Measurements from ENCODE around the gene TBC1D22A.

The TBC1D22A gene

DNA sequence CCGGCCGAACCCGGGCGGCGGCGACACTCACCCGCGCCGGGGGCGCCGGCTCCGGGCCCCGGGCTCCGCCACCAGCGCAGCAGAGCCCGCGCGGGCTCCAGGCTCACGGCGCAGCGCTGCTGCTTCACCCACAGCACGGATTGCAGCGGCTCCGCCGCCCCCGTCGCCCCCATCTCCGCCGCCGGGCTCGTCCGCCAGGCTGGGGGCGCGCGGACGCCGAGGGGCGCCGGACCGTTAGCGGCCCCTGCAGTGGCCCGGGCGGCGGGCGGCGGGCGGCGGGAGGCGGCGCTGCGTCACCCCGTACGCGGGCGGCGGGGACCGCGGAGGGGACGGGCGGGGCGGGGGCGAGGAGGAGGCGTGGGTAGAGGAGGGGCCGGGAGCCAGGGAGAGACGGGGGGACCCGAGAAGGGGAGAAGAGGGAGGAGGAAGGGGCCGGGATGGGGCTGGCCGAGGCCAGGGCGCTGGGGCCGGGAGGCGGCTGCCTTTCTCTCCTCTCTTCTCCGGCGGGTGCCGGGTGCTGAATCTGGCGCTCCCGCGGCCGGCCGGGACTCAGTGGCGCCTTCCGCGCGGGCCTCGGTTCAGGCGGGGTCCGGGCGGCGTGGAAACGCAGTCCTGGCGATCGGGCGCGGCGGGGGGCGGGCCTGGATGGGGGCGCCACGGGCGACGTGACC, 24.3 kb upstream of the TBC1D22A start, which contains the start of gene CERK:
Gene CERK, minus strand, starts transcription at position 277 of the 671 bp plus-strand sequence. Its CDS starts 104 bp downstream, at position 173.
- no peak for DNase-seq

DNA sequence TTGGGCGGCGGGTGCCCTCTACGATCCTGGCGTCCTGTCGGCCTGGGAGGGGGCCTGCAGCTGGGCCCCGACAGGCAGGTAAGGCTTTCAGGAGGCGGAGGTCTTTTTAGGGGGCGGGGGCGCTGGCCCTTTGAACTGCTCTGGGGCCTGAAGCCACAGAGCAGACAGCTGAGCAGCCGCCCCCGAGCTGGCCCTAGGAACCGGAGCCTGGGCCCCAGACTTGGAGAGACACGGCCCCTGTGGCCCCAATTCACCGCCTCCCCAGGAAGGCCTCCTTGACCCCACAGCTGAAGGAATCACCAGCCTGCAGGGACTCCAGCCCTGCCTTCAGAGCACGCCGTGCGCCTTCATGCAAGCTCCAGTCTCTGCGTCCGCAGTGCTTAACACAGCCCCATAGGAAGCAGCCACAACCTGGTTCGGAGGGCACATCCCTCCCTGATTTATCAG, 23.8 kb upstream of the TBC1D22A start:
- no peak for DNase-seq

DNA sequence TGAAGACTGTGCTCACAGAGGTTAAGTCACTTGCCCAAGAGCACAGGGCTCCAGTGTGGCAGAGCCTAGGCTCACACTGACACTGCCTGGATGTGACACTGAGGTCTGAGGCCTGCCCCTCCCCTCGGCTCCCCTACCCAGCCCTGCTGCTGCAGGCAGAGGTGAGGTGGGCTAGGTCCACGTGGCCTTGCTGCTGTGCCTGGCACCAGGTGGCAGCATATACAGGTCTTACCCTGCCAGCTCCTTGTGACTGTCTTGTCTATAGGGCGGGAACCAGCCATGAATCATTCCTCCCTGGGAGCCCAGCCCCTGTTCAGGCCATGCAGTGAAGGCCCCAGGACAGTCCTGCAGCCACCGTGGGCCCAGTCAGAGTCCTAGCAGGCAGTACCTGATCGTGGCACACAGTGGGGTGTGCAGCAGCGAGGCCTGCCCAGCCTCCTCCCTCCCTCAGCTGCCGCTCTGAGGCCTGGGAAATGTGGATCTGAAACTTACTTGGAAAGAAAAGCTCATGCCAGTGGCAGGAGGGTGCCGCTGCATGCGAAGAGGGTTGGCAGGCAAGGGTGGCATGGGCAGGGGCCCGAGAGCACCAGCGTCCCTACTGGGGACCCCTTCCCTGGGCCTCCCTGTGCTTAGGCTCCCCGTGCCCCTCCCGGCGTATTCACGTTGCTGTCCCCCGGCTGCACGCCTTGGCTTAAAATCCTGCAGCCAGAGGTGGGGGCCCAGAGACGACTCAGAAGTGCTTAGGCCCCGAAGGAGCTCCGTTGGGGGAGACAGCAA, 23.2 kb upstream of the TBC1D22A start:
- no peak for DNase-seq

DNA sequence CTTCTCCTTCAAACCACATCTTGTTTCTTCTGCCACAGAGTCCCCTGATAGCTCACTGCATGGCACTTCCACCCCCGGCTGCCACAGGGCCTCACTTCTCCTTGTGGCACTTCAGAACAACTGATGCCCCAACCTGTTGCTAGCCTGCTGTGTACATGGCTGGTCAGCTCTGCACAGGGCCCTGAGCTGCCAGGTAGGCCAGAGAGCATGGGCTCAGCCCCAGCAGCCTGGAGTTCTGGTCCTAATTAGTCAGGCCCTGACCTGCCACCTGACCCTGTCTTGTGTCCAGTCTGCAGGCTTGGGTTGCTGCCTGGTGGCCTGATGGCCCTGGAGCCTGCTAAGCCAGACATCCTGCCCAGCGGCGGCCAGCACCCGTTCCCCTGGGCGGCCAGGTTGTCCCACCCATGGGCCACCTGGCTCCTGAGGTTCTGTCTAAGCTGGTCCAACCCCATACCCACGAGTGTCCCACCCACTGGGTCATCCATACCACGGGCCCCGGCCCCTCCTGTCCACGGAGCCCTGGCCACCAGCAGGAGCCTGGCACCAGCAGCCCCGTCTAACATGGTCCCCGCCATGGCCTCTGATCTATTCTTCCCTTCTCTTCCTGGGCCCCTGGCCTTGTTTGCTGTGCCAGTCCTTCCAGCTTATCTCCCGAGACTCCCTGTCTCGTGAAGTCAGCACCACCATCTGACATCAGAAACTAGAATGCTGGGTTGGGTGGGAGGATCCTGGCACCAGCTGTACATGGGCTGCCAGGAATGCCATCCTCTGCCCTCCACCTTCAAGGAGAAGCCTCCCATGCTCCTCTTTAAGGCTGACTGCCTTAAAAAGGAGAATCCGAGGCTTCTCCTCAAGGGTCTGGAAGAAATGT, 21.3 kb upstream of the TBC1D22A start:
- DNase-seq: no peak

DNA sequence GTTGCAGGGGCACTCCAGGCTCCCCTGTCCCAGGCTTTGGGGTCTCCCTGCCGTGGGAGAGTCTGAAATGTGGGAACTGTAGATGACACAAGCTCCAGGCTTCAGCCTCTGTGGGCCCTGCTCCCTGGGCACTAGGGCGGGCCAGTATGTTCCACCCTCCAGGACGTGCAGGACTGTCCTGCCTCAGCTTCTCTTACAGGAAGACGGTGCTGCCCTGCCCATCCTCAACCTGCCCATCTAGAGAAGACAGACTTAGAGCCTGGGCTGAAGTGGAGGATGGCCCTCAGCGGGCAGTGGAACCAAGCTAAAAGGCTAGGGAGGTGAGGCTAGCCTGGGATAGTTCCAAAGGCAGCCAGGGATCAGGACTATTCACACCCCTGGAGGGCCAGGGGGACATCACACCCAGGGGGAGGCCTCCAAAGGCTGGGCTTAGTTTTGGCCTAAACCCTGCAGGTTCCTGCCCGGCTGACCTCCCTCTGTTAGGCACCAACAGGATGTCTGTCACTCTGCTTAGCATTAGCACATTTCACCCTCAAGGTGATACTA, 20.4 kb upstream of the TBC1D22A start:
- no peak for DNase-seq

DNA sequence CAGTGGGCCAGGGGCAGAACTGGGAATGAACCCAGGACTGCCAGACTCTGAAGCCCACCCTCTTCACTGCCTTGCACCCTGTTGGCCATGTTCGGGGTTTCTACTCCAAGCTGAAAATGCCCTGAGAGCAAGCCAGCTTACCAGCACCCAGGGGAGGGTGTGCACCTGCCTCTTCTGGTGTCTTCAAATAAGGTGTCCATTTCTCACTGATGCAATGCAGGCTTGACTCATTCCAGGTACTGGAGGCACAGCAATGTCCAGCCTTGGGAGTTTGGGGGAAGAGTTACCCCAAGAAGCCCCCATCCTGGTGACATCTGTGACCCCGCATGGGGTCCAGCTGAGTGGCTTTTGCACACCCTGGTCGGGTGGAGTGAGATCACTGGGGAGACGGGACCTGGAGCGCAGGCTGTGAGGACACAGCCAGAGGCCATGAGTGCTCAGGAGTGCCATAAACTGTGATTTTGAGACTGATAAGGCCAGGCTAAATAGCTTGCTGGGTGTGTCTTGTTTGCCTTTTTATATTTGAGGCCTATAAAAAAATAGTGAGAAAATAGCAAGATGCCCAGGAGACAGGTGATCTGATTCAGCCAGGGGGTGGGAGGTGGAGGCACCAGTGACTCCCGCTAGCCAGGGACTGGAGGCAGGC, 19.8 kb upstream of the TBC1D22A start:
- peak; percentile 53 for DNase-seq

DNA sequence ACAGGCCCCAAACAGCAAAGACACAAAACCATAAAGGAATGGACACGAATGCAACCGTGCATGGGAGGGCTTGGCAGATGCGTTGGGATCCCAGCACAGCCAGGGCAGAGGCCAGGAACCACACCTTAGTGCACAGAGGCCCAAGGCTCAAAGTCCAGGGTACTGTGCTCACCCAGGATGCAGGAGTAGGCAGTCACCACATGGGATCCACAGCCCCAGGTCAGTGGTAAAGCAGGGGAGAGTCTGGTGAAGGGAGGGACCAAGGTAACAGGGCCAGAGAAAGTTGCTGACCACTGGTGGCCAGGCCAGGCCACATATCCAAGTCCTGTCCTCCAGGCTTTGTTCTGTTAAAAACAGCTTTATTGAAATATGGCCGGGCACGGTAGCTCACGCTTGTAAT, 17.9 kb upstream of the TBC1D22A start:
- DNase-seq: no peak

DNA sequence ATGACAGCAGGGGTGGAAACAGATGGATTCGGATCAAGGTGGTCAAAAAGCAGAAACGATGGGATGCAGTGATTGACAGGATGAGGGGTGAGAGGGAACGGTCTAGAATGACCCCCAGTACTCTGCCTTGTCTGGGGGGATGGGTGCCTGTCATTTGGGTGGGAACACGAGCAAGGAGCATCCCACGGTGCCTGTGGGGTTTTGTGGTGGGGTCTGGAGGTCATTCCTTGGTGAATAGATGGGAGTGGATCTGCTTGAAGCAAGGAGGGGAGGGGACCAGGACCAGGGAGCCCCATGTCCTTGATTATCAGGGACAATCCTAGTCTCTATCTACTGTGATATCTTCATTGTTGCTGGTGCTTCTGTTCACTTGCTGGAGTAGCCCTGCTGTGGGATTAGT, 16.3 kb upstream of the TBC1D22A start:
- DNase-seq: no peak

DNA sequence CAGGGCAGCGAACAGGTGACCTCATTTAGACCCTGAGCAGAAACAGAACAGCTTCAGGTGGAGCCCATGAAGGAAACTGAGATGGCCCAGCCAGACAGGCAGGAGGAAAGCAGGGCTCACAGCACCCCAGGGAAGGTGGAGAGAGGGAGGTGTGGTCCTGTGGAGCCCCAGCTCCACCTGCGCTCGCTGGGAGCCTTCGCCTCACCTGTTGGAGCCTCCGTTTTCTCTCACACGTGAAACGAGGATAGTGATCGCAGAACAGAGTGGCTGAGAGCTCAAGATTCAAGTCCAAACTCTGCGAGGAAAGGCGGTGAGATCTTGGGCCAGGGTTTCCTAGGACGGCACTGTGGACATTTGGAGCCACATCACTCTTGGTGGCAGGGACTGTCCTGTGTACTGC, 15.8 kb upstream of the TBC1D22A start:
- DNase-seq: no peak

DNA sequence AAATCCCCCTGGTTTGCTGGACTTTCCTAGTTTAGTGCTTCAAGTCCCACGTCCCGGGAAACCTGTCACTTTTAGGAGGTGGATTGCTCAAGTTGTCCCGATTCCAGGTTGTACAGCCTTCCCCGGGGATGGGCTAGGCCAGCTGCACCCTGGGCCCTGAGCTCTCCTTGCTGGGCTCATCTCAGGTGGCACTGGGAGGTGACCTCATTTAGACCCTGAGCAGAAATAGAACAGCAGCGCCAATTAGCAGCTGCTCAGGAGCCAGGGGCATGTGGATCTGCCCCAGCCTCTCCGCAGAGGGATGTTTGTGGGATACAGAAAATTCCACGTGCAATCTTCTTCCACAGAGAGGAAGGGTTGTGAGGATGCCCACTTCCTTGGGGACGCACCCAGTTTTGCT, 14.8 kb upstream of the TBC1D22A start:
- no peak for DNase-seq

DNA sequence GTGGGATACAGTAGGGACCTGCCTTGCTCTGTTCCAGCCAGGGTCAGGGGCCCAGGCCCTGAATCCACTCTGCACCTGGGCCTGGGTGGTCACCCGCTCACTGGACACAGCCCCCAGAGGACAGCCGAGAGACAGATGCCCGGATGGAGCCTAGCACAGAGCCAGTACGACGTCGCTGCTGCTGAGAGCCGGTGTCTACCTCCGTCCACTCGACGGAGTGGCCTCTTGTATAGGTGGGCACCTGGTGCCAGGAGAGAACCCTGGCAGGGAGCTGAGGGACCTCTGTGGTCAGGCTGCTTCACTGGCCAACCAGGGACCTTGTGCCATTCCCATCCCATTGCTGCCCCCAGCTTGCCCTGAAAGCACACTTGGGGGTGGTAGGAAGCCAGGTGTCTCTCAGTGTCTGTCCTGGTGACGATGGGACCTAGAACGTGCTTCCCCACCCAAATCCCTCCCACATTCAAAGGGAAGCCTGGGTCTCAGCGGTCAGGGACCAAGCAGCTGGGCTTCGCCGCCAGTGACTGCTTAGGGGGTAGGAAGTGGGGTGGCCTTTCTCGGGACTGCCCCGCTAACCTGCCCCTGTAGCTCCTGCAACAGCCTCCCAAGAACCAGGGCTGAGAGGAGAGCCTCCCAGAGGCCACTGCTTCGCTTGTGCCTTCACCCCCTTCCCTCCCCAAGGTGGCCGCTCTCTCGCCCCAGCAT, 14.1 kb upstream of the TBC1D22A start:
- DNase-seq: no peak

DNA sequence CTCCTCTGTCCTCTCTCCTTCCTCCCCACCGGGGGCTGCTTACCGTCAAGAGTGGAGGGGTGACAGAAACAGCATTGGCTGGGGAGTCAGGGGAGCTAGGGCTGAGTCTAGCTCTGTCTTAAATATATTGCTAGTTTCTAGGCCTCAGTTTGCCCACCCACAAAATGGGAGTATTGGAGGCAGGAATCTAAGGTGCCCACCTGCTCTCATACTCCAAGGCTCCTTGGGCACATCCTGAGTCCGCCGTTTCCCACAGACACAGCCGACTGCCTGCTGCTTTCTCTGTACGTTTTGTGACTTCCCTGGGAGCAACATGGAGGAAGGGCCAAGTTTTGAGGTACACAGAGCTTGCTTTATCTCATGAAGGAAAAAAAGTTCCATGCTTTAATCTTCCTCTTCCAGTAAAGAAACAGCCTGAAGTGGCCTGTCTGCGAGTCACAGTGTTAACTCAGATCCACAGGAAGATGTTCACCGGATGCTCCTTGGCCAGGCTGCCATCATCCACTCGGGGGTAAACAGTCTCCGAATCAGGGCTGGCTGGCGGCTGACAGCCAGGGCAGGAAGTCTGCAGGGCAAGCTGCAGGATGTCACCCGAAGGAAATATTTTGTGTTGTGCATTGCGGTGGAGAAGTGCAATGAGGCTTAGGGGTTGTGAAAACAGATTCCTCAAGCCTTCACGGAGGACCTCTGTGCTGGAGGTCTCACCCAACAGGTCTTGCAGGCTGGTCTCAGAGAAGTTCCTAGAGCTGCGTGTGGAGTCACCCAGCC, 13.4 kb upstream of the TBC1D22A start:
- no peak for DNase-seq

DNA sequence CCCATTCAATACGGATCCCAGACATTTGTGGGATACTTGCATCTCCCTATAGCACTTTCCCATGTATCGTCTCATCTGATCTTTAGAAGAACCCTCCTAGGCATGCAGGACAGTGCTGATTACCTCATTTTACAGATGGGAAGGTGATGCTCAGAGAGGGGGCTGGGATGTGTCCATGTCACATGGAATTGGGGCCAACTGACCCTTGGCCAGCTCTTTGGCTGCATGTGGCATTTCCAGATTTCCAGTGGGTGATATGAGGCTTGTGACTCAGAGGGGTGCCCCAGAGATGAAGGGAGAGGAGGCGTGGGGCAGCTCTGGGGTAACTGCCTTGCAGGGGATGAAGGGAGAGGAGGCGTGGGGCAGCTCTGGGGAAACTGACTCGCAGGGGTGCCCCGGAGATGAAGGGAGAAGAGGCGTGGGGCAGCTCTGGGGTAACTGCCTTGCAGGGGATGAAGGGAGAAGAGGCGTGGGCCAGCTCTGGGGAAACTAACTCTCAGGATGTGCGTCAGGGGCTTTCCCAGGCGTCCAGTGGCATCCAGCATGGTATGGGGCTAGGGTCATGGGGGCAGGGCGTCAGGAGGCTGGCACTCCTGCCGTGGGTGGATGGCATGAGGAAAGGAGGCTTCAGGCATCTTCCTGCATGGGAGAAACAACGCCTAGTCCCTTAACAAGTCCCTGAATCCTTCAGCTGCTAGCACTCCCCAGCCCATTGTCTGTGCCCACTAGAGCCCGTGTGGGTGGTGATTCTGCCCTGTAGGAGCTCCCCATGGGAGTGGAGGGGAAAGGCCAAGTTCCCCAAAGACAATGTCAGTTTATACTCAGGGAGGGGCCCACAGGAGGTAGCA, 12.5 kb upstream of the TBC1D22A start:
- DNase-seq: no peak

DNA sequence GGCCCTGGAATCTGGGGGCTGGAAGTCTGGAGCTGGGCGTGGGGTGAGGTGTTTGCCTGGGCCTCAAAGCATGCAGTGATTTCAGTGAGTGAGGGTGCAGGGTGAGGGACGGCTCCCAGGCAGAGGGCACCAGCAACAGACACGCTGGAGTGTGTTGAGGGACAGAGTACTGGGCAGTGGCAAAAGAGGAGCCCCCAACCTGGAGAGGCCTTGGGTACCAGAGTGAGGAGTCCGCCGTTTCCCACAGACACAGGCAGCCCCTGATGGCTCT, 12.0 kb upstream of the TBC1D22A start:
- no peak for DNase-seq

DNA sequence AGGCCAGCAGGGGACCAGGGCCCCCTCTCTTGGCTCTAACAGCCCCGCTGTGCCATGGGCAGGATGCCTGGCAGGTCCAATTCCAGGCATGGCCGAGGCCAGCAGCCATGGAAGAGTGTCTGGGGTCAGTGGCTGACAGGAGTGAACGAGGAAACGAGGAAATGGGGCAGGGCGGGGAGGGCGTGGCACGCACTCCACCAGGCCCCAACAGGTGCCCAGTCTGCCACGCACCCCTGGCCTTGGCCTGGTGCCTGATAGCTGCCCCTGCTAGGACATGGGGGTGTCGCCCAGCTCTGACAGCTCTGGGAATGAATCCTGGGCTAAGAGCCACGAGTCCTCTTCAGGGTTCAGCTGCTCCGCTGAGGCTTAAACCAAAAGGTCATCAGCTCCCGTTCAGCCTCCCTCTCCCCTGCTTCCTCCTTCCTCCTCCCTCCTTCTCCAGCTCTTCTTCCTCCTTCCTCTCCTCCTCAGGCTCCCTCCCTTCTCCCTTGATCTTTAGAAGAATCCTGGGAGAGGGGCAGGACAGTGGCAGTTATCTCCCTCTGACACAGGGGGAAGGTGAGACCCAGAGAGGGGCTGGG, 11.5 kb upstream of the TBC1D22A start:
- no peak for DNase-seq

DNA sequence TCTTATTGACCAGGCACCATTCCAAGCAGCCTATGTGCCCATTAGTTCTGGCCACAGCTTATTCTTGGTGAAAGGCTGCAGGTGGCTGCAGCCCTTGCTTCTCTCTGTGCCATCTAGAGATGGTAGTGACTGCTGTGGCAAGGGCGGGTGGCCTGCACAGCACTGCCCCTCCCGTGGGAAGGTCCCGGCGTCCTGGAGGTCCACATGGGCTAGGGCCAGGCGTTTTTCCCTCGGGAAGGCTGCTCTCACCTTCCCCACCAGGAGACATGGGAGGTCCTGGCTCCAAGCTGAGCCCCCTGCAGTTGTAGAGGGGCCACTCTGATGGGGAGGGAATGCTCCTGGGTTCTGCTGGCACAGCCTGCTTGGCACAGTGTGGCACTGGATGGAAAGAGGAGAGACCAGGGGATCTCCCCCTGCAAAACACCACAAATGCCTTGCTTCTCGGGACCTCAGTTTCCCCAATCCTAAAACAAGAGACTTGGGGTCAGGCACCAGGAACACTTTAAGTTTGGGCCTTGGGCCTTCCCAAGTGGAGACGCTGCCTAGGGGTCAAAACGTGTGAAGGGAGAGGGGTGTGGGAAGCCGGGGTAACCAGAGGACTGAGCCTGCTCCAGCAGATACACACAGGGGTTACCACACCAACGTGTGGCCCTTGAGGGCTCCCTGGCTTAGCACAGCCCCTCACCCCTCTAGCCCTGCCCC, 10.0 kb upstream of the TBC1D22A start:
- no peak for DNase-seq

DNA sequence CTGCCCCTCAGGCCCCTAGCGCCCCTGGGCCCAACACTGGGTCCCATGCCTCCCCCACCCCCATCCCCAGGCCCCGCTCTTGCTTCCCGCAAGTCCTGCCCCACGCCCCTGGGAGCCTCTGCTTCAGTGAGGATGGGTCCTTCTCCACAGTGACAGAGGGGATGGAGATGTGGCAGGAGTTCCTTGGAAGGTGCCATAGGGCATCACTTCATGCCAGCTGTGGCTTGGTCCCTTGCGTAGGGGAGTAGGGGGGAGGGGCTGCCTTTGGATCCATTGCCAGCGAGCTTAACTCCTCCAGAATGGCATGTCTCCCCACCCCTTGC, 9.5 kb upstream of the TBC1D22A start:
- no peak for DNase-seq

DNA sequence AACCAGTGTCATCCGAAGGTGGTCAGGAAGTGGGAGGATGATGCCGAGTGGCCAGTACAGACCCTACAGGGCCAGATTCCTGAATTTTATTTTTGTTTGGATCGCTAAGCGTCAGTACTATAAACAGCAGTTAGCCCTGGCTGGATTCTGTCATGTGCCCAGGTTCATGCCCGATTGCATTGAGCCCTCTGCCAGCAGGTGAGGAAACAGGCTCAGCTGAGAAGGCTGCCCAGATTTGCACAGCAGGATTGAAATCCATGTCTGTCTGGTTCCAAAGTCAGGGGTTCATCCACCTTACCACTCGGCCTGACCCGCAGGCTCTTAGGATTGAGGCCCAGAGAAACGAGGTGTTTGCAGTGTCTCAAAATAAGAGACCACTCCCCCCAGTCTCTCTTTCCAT, 9.1 kb upstream of the TBC1D22A start:
- no peak for DNase-seq

DNA sequence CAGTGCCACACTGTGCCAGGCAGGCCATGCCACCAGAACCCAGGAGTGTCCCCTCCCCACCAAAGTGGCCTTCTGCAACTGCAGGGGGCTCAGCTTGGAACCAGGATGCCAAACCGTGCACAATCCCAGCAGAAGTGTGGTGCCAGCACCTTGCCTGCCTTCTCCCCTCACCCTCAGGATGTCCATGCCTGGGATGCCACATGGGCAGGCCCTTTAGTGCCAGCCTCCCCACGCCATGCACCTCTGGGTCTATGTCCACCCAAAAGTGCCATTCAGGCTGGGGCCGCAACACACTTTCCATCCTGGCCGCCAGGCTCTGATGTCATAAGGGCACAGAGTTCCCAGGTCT, 8.7 kb upstream of the TBC1D22A start:
- DNase-seq: no peak

Data from DMS79 (cell line).